Measurements from ENCODE around the gene FAM163A.

DNA sequence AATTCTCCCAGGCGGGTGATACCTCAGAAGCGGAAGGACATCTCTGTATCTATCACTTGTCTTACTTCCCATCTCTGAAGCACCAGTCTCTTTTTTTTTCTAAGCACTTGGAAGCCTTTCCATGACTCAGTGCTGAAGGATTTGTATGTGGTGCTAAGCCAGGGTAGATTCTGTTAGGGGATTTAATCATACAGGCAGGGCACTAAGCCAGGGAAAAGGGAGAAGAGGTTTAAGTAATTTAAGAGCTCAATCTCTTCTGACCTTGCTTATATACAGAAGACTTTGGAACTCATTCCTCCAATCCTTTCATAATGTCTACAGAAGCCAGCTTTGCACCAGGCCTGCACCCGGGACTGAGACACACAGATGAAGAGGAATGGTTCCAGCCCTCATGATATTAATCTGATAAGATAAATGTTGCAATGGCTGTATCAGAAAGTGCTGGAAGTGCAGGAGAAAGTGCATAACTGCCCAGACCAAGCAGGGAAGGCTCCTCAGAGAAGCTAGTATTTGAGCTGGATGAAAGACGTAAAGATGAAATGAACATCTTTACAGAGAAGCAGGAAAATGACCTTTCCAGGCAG, 11.0 kb downstream of the FAM163A start:
- TF ChIP-seq, protein P1, sequence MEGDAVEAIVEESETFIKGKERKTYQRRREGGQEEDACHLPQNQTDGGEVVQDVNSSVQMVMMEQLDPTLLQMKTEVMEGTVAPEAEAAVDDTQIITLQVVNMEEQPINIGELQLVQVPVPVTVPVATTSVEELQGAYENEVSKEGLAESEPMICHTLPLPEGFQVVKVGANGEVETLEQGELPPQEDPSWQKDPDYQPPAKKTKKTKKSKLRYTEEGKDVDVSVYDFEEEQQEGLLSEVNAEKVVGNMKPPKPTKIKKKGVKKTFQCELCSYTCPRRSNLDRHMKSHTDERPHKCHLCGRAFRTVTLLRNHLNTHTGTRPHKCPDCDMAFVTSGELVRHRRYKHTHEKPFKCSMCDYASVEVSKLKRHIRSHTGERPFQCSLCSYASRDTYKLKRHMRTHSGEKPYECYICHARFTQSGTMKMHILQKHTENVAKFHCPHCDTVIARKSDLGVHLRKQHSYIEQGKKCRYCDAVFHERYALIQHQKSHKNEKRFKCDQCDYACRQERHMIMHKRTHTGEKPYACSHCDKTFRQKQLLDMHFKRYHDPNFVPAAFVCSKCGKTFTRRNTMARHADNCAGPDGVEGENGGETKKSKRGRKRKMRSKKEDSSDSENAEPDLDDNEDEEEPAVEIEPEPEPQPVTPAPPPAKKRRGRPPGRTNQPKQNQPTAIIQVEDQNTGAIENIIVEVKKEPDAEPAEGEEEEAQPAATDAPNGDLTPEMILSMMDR (IDR thresholded peaks at IDR 0.05), result no peak
- TF ChIP-seq POLR2A (IDR thresholded peaks at IDR 0.05), result no peak
- TF ChIP-seq POLR2AphosphoS5 (IDR thresholded peaks at IDR 0.05), result no peak

Measured in prostate gland (tissue), 2 donors.